ENCODE results near the gene TOR1AIP2. TPM values are rescaled to one million over a fixed set of nuclear protein-coding genes. Genes with fewer than 3 reads are reported as not detected.

The TOR1AIP2 gene
- total and polyA plus RNA-seq, 10 of the 15 experiments (the other 5 are each of a cell fraction or from before 2014, with no cell fraction given) = 5.3 to 38.9 (median 15.4) TPM

DNA sequence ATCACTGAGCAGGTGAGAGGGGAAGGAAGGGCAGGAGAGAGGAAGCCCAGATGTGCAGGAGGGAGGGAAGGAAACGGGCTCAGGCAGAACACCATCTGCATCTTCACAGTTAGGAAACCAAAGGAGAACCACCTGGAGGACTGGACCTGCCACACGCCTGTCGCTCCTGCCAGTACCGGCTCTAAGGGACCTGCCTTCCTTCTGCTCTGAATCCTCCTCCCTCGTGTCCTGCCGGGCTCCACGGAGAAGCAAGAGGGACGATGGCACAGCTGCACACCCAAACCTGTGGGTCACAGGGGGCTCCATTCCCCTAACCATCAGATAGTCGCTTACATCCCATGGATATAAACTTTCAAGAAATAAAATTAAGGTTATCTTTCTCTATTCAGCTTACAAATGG, 56.1 kb downstream of the TOR1AIP2 start:
- Histone ChIP-seq H4K20me1 (ENCODE audit: control insufficient read depth, insufficient read depth) (no peaks in the 10 kb centered on the region), H3K9ac (ENCODE audit: control insufficient read depth, insufficient read depth, low read length) (no peak overlapping the region), H3K79me2 (ENCODE audit: control insufficient read depth, insufficient read depth, low read length) (no peaks in the 10 kb centered on the region), H3K4me3 (no peak overlapping the region), H3K4me1 (ENCODE audit: control insufficient read depth, insufficient read depth, low read length) (no peaks in the 10 kb centered on the region), H3K36me3 (ENCODE audit: control insufficient read depth in 2 of 2, insufficient read depth in 2 of 2, low read length in 1 of 2) (no peaks in the 10 kb centered on the region), H2AFZ (ENCODE audit: control insufficient read depth, low read depth, low read length) (no peak overlapping the region), H3K9me3 (replicated peaks; ENCODE audit: control insufficient read depth, insufficient read depth, low read length) (no peaks in the 10 kb centered on the region), H3K27me3 (replicated peaks in 1 of 2; ENCODE audit: control insufficient read depth in 2 of 2, insufficient read depth in 2 of 2, low read length in 1 of 2) (peaks cover 0 to 2% of the 10 kb centered on the region in 2 experiments; a peak in 2 of 4 replicates), H3K4me2 (ENCODE audit: control insufficient read depth, insufficient read depth) (no peak overlapping the region), H3K27ac (ENCODE audit: control insufficient read depth, insufficient read depth) (no peak overlapping the region)
- DNase-seq (ENCODE audit: low read depth, low spot score) (no peak), FAIRE-seq (no peak), ATAC-seq (no peak)
- no TSS peak for BruUV-seq (replicated peaks)
- intact Hi-C loops (cut with micrococcal nuclease; ENCODE audit: unreplicated experiment) = no loop called here
- no peak for TF ChIP-seq RELA (IDR thresholded peaks at IDR 0.05; ENCODE audit: borderline replicate concordance, partially characterized antibody)
- TF ChIP-seq, protein P1, sequence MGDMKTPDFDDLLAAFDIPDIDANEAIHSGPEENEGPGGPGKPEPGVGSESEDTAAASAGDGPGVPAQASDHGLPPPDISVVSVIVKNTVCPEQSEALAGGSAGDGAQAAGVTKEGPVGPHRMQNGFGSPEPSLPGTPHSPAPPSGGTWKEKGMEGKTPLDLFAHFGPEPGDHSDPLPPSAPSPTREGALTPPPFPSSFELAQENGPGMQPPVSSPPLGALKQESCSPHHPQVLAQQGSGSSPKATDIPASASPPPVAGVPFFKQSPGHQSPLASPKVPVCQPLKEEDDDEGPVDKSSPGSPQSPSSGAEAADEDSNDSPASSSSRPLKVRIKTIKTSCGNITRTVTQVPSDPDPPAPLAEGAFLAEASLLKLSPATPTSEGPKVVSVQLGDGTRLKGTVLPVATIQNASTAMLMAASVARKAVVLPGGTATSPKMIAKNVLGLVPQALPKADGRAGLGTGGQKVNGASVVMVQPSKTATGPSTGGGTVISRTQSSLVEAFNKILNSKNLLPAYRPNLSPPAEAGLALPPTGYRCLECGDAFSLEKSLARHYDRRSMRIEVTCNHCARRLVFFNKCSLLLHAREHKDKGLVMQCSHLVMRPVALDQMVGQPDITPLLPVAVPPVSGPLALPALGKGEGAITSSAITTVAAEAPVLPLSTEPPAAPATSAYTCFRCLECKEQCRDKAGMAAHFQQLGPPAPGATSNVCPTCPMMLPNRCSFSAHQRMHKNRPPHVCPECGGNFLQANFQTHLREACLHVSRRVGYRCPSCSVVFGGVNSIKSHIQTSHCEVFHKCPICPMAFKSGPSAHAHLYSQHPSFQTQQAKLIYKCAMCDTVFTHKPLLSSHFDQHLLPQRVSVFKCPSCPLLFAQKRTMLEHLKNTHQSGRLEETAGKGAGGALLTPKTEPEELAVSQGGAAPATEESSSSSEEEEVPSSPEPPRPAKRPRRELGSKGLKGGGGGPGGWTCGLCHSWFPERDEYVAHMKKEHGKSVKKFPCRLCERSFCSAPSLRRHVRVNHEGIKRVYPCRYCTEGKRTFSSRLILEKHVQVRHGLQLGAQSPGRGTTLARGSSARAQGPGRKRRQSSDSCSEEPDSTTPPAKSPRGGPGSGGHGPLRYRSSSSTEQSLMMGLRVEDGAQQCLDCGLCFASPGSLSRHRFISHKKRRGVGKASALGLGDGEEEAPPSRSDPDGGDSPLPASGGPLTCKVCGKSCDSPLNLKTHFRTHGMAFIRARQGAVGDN (IDR thresholded peaks at IDR 0.05) = no peak
- in situ Hi-C loops (cut with MboI) = loop anchor here (25.0 kb wide), 1 partner anchor 734 kb away; the partner anchor contains the start of gene TOR3A
- CTCF ChIA-PET = interaction anchor here (8.1 to 19.2 kb wide), 2 partner anchors 12 to 113 kb away, joined by 84 to 938 read pairs; no protein-coding TSS in a partner anchor
- WGBS (ENCODE audit: insufficient coverage, insufficient replicate concordance, low lambda C conversion rate, missing lambda C conversion rate) = 64% methylated on average over 9 of the region's 9 CpGs
- RAD21 ChIA-PET (ENCODE audit: unreplicated experiment) = no interaction called here
- SMC1A ChIA-PET (ENCODE audit: uncharacterized antibody, unreplicated experiment) = no interaction called here
- POLR2A ChIA-PET = no interaction called here
